Choroid plexus epithelial cell (primary cell): ENCODE results near the gene PPARG.

Experiments used
- DNase-seq: peaks from one replicate; pipeline ENCODE4 v3.0.0-alpha.2; 2010; ENCODE audit warnings: low read depth
- H3K4me3 ChIP-seq: 2 replicates; pipeline ENCODE4 v1.5.1; 2011; ENCODE audit warnings: low read depth, mild to moderate bottlenecking, control low read depth, low read length, moderate library complexity
- CTCF ChIP-seq: conservative IDR thresholded peaks from 2 replicates; pipeline ENCODE4 v1.5.1; 2011; ENCODE audit warnings: low read depth, mild to moderate bottlenecking, control low read depth, inconsistent platforms, low read length, moderate library complexity

PPARG gene

GRCh38 chr3:12479919-12480427 lies 191.1 kb downstream of the PPARG start:
- peak; percentile 73 for DNase-seq
- TF ChIP-seq CTCF = peak; percentile 75
- H3K4me3 ChIP-seq = no peak overlapping the region

- no peak overlapping the region for H3K4me3 ChIP-seq
- TF ChIP-seq CTCF = no peak
- DNase-seq = peak; percentile 56
Observed at GRCh38 chr3:12483410-12483809, 194.5 kb downstream of the PPARG start.

GRCh38 chr3:12483872-12484197 lies 195.0 kb downstream of the PPARG start:
- no peak for TF ChIP-seq CTCF
- no peak for DNase-seq
- peak overlapping the region; percentile 90 for H3K4me3 ChIP-seq
